Ovary (tissue), 10 donors: Measurements from ENCODE around the gene RFPL2. TPM values are rescaled to one million over a fixed set of nuclear protein-coding genes. Genes with fewer than 3 reads are reported as not detected.

ENCODE experiments used
- DNase-seq, 5 donors: peaks; one replicate each; pipeline ENCODE4 v3.0.0-alpha.2; 2019 to 2020
- H3K27ac ChIP-seq, 2 donors: fragments of 200-600 bp; one replicate each; pipeline versions ENCODE4 v1.5.1 to v1.8.0; 2019 to 2022
- H3K27me3 ChIP-seq: fragments of 200-600 bp; one replicate; pipeline ENCODE4 v1.8.0; 2022
- H3K36me3 ChIP-seq: fragments of 200-600 bp; sonication (generic); one replicate; pipeline ENCODE4 v1.5.1; 2019
- H3K4me1 ChIP-seq: one replicate; pipeline ENCODE4 v1.8.1; 2013; ENCODE audit warnings: mild to moderate bottlenecking, moderate library complexity; ENCODE audit not compliant: insufficient read depth
- H3K4me3 ChIP-seq: fragments of 200-600 bp; sonication (generic); one replicate; pipeline ENCODE4 v1.5.1; 2017
- H3K9me3 ChIP-seq, 2 donors: fragments of 200-600 bp in 1 of 2; sonication (generic) in 1 of 2; one replicate each; pipeline versions ENCODE4 v1.5.1 to v1.8.1; 2013 to 2019; ENCODE audit warnings: mild to moderate bottlenecking in 1 of 2, moderate library complexity in 1 of 2
- CTCF ChIP-seq, 3 donors: fragments of 450-650 bp in 2 of 3; fragments of 200-600 bp in 1 of 3; IDR thresholded peaks; one replicate each; pipeline versions ENCODE4 v1.5.1 to v1.8.0; 2016 to 2022; ENCODE audit warnings: antibody characterized with exemption in 3 of 3, mild to moderate bottlenecking in 1 of 3
- EP300 ChIP-seq: sonication (generic); formaldehyde crosslinking; IDR thresholded peaks from one replicate; pipeline ENCODE4 v1.6.1; 2017; ENCODE audit warnings: antibody characterized with exemption
- POLR2A ChIP-seq: fragments of 450-650 bp; IDR thresholded peaks from one replicate; pipeline ENCODE4 v1.6.1; 2017; ENCODE audit warnings: antibody characterized with exemption, mild to moderate bottlenecking, moderate library complexity
- WGBS, 3 donors: extraction: QIAGEN DNeasy Blood & Tissue Kit in 1 of 3; methylation state at CpG; one replicate each; pipeline versions ENCODE4 v1.1.5 to v1.1.7; 2013 to 2017; 5-methylcytosine and 5-hydroxymethylcytosine counted together
- intact Hi-C, 4 donors: fragments of 100-400 bp; cut with DNase I; formaldehyde crosslinking; loops; one replicate each; pipeline versions ENCODE4 v1.11.0 to v1.15.1; 2022 to 2023
- long read RNA-seq, 3 donors: library from polyadenylated mRNA in 2 of 3; unstranded in 2 of 3; transcript quantifications; one replicate each; pipeline ENCODE4 v2.0.0 and lab custom pipeline, GENCODE V29; 2021 to 2026
- polyA plus RNA-seq, 2 donors: library from polyadenylated mRNA; stranded (reverse); fragments of 200-250 nt in 1 of 2; fragments of 350-450 nt in 1 of 2; fragmentation: Illumina TruSeq in 1 of 2; extraction: RNeasy Lipid Tissue Mini Kit (QIAGEN cat#74804) in 1 of 2; gene quantifications; one replicate each; pipeline ENCODE4 v1.2.3, GENCODE V29; 2013 to 2014
- total RNA-seq, 7 donors: library from RNA; depleted of rRNA in 2 of 7; stranded (reverse); fragments of >200 nt in 2 of 7; fragmentation: NEBNext Ultra II Directional in 3 of 7; extraction: Animal tissue kit (Norgen Biotek cat#: 25700) in 3 of 7; gene quantifications; one replicate each; pipeline versions ENCODE4 v1.1.0 to v1.2.4, GENCODE V29; 2016 to 2023
- donor health status: DM: no; HTN: no; CAD: no; lungs with moderate emphysema.
- donor health status: DM: no; HTN: no; CAD: no.
- donor health status: Bipolar disorder and iron deficiency.
- donor health status: DM: yes; HTN: yes; CAD: no.
- donor health status: DM: no; HTN: no; CAD: no.
- donor health status: DM: yes; HTN: yes; CAD: no.

RFPL2 gene
- not detected for total RNA-seq
- polyA plus RNA-seq: not detected
- long read RNA-seq, donor 1: 0 reads
- long read RNA-seq, donor 2: 0 reads
- long read RNA-seq, donor 3: 0 reads

GRCh38 chr22:32204856-32205722 is at the start of gene RFPL2:
TSS of gene RFPL2 (minus strand) at chr22:32205073. CDS start at chr22:32202451, 2,622 bp downstream.
- DNase-seq: no peak
- intact Hi-C loops: no loop called here
- no peak within 1 kb of the TSS for H3K27ac ChIP-seq
- H3K4me3 ChIP-seq: no peak within 1 kb of the TSS
- H3K27me3 ChIP-seq: no peaks in the 10 kb centered on the region
- H3K4me1 ChIP-seq: peaks cover 2% of the 10 kb centered on the region
- 55 to 80% (median 71%) methylated on average over 40 to 41 of the region's 41 CpGs for WGBS, 3 donors
- TF ChIP-seq CTCF (IDR thresholded peaks at IDR 0.05): no peak
- no peak for TF ChIP-seq POLR2A
- no peak for TF ChIP-seq EP300
- H3K9me3 ChIP-seq: no peaks in the 10 kb centered on the region
- no peaks in the 10 kb centered on the region for H3K36me3 ChIP-seq

- no peak for DNase-seq
- Histone ChIP-seq H3K27ac (no peak overlapping the region), H3K27me3 (no peaks in the 10 kb centered on the region), H3K4me3 (no peak overlapping the region), H3K36me3 (no peaks in the 10 kb centered on the region), H3K9me3 (no peaks in the 10 kb centered on the region), H3K4me1 (no peaks in the 10 kb centered on the region)
- intact Hi-C loops: no loop called here
- 52 to 77% (median 68%) methylated on average over 1 of the region's 1 CpG for WGBS, 3 donors
- TF ChIP-seq EP300 (no peak), CTCF (IDR thresholded peaks at IDR 0.05) (no peak), POLR2A (no peak)
These were observed 44.4 kb upstream of the RFPL2 start for GRCh38 chr22:32249231-32249630.

GRCh38 chr22:32248276-32248675 is 43.4 kb upstream of the RFPL2 start:
- intact Hi-C loops: no loop called here
- no peaks in the 10 kb centered on the region for H3K36me3 ChIP-seq

GRCh38 chr22:32246166-32246565 is 41.3 kb upstream of the RFPL2 start:
- Histone ChIP-seq H3K27ac (no peak overlapping the region), H3K27me3 (no peaks in the 10 kb centered on the region), H3K4me1 (no peaks in the 10 kb centered on the region), H3K4me3 (no peak overlapping the region), H3K36me3 (no peaks in the 10 kb centered on the region), H3K9me3 (no peaks in the 10 kb centered on the region)
- intact Hi-C loops: no loop called here
- TF ChIP-seq CTCF (IDR thresholded peaks at IDR 0.05): no peak
- no peak for TF ChIP-seq EP300
- no peak for TF ChIP-seq POLR2A
- WGBS, 3 donors: 75 to 81% (median 79%) methylated on average over 5 of the region's 5 CpGs
- DNase-seq: no peak

More at GRCh38 chr22:32248276-32248675, 43.4 kb upstream of the RFPL2 start:
- TF ChIP-seq EP300: no peak
- TF ChIP-seq CTCF (IDR thresholded peaks at IDR 0.05): no peak
- TF ChIP-seq POLR2A: no peak
- Histone ChIP-seq H3K4me1 (no peaks in the 10 kb centered on the region), H3K27ac (no peak overlapping the region), H3K9me3 (no peaks in the 10 kb centered on the region), H3K4me3 (no peak overlapping the region), H3K27me3 (no peaks in the 10 kb centered on the region)
- DNase-seq: no peak
- 59 to 81% (median 65%) methylated on average over 1 of the region's 1 CpG for WGBS, 3 donors
